NOMO-1 treated with DMSO at 0.1 percent for 48 hours (cell line): Measurements from ENCODE around the gene AP4S1.
"Not testable (repeated sequence)": the region's sequence is repeated elsewhere in the genome, so short reads cannot be mapped to it uniquely, and the experiment has no call there.

Source experiments
- DNase-seq: peaks from one replicate; lab custom pipeline; 2025; ENCODE audit not compliant: unreplicated experiment; lab: John Stamatoyannopoulos, UW

AP4S1 gene

DNA sequence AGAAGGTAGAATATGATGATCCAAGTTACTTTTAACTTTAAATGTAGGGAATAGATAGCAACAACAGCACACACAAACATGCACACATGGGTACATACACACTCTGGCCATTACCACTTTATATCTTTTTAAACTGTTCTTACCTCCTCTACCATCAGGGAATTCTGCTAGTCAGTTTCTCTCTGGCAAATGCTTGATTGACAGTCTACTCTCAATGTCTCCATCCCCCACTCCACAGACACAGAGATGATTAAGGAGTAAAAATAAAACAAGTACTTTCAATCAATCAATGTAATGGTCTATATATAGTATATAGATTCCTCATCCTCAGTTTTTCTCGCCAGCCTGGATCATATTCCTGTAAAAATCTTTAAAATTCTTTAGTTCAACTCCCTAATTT lies 16.9 kb downstream of the AP4S1 start:
- no peak for DNase-seq

GRCh38 chr14:31042893-31043292 lies 17.4 kb downstream of the AP4S1 start:
- not testable (repeated sequence) for DNase-seq

DNA sequence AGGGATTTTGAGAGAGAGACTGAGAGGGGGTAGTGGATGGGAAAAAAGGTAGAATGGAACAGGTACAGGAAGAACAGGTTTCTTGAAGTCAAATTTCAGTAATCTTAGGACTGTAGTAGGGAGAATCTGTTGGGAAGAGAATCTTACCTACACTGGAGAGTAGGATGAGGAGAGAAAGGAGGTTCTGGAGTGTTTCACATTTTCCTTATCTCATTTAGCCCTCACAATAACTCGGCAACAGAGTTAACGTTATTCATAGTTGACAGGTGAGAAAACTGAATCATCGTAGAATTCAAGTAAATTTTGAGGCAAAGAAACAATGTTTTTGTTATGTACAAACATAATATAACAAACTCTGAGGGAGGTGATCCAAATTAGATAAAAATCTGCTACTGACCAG lies 17.9 kb downstream of the AP4S1 start:
- no peak for DNase-seq

DNA sequence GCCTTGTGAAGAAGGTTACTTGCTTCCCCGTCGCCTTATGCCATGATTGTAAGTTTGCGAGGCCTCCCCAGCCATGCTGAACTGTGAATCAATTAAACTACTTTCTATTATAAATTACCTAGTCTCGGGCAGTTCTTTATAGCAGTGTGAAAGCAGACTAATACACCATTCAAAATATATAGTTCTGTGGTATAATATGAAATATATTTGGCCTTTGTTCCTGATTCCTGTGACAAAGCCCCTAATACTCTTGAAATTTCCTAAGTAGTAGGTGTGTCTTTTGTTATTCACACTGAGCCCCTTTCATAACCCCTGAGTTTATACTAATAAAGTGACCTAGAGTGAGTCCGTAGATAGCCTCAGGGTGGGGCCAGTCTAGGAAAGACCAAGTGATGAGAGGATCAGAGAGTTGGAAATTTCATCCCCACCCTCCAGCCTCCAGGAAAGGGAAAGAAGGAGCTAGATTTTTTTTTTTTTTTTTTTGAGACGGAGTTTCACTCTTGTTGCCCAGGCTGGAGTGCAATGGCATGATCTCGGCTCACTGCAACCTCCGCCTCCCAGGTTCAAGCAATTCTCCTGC lies 20.1 kb downstream of the AP4S1 start:
- DNase-seq: no peak

DNA sequence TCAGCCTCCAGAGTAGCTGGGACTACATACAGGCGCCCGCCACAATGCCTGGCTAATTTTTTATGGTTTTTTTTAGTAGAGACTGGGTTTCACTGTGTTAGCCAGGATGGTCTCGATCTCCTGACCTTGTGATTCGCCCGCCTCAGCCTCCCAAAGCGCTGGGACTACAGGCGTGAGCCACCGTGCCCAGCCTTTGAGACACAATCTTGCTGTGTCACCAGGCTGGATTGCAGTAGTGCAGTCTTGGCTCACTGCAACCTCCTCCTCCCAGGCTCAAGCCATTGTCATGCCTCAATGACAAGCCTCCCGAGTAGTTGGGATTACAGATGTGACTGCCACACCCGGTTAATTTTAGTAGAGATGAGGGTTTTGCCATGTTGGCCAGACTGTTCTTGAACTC lies 22.1 kb downstream of the AP4S1 start:
- no peak for DNase-seq

GRCh38 chr14:31051023-31051422 lies 25.6 kb downstream of the AP4S1 start:
- DNase-seq: no peak

DNA sequence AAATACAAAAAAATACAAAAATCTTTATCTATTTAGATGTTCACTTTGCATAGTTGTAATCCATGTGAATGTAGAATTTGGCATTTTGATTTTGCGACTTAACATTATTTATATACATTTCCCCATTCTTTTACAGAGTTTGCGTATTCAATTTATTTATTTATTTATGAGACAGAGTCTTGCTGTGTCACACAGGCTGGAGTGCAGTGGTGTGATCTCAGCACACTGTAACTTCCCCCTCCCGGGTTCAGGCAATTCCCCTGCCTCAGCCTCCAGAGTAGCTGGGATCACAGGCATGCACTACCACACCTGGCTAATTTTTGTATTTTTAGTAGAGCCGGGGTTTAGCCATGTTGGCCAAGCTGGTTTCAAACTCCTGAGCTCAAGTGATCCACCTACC lies 26.1 kb downstream of the AP4S1 start:
- DNase-seq: no peak

DNA sequence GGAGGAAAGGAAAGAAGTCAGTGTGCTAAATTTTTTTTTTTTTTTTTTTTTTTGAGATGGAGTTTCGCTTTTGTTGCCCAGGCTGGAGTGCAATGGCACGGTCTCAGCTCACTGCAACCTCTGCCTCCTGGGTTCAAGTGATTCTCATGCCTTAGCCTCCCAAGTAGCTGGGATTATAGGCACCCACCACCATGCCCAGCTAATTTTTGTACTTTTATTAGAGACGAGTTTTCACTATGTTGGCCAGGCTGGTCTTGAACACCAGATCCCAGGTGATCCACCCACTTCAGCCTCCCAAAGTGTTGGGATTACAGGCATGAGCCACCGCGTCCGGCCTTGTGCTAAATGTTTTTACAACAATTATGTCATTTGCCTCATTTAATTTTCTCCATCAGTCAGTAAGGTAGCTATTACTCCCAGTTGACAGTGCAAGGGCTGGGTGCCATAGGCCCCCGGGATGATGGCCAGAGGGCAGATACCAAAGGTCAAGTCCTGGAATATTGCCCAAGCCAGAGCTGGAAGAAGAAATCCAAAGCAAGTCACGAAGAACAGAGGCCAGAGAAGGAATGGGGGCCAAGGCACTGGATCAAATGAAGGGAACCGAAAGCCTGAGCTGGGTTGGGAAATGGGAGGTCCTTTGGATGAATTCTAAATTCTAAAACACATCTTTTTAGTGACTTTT lies 27.6 kb downstream of the AP4S1 start:
- DNase-seq: not testable (repeated sequence)

DNA sequence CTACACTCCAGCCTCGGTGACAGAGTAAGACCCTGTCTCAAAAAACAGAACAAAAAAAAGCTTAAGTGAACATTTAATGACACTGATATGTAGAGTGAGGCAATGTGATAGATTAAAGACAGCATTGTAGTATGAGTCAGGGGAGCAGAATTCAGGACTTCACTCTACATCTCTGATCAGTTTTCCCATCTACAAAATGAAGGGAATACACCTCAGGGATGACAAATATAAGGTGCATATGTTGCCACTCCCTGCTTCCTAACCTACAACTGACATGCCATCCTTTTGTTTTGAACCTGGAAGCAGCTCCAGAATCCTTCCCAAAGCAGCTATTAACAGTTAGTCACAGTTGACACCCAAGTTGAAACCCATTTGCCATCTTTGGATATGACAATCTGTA lies 31.6 kb downstream of the AP4S1 start:
- DNase-seq: no peak

- DNase-seq: no peak
These were observed 32.4 kb downstream of the AP4S1 start for GRCh38 chr14:31057701-31058364.

DNA sequence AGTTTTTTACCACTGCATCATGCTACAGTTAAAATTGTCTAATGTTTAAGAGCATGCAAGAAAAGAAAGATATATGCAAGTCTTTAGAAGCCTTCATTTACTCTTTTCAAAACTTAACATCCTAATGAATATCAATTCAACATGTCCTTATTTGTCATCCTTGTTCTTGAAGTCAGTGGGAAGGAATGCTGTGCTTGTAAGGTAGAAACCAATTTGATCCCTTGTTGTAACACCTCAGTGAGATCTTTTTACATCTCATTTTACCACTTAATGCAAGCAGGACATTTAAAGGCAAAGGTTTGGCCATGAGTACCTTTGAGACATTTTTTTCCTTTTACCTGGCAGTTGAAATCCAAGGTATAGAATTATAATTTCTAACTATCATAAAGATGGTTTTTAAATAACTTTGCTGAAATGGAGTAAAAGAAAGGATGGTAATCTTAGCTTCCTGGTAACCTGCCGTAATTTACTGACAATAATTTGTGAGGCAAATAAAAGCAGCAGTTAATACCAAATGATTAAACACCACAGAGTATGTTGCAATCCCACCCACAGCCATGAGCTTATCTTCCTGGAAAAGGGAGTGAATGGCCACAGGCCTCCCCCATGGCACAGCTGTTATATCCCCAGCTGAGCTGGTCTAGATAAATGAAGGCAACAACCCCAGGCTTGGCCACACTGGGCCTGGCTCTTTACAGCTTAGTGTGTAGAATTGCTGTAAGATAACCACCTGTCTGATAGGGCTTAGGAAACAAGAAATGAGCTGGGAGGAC lies 33.9 kb downstream of the AP4S1 start:
- peak; percentile 22 for DNase-seq

DNA sequence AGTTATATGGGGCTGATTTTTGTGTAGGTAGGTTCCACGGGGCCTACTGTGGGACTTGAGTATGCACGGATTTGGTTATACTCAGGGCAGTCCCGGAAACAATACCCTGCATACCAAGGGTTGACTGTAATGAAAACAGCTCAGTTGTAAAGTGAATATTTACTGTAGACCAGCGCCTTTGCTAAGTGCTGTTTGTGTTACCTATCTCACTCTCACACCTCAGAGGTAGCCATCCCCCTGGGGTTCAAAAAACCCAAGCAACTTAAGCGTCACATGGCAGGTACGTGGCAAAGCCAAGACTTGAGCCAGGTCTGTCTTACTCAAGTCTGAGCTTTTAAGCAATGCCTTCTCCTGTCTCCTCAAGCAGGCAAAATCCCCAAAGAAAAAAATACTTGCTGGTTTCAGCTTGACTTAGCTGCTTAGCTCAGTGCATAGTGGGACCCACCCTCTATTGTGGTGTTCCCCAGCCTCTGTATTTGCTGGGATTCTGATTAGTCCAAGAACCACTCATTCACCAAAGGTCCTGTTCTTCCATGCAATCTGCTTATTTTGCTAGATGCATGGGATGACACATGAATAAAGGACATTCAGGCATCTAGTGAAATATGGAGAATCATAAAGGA lies 34.9 kb downstream of the AP4S1 start:
- no peak for DNase-seq

GRCh38 chr14:31062908-31063307 lies 37.5 kb downstream of the AP4S1 start:
- DNase-seq: not testable (repeated sequence)

DNA sequence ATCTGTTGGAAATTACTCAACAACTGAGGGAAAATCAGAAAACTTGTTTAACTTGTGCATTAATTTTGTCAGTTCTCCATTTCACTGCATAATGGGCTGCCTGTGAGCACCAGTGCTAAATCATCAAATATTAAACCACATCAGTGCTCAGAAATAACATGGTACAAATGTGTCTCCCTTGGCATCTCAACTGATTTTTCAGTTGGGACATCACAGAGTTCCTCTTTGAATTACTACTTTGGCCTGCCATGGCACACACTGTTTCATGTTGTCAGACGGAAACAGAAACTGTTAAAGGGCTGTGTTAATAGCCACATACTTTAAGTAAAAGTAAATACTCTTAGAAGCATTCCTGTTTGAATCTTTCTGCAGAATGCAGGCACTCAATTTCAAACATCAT lies 42.8 kb downstream of the AP4S1 start:
- DNase-seq: peak; percentile 88

DNA sequence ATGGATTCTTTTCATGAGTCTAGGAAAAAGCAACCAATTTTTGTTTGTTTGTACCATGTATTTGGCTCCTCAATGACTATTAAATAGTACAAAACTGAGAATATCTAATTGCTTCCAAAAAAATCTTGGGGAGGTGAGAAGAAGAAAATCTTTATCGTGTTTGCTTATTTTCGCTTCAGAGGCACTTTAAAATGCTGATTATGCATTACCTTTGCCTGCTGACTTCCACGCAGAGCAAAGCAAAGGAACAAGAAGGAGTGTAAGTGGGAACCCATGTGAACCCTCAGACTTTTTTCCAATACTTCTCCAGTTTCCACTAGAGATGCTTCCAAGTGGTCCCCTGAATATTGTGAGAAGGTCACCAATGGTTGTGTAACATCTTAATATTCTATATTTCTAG lies 43.9 kb downstream of the AP4S1 start:
- no peak for DNase-seq

DNA sequence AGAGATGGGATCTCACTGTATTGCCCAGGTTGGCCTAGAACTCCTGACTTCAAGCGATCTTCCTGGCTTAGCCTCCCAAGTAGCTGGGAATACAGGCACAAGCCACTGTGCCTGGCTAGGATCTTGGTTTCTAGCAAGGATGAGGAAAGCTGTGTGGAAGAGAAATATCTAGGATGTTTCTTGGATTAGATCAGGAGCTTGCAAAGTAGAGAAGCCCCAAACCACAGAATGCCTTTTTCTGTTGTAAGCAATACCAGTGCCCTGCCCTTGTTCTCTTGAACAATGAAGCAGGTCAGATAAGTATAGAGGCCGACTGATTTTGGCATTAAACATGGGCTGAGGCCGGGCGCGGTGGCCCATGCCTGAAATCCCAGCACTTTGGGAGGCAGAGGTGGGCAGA lies 45.0 kb downstream of the AP4S1 start:
- no peak for DNase-seq

GRCh38 chr14:31071151-31071550 lies 45.7 kb downstream of the AP4S1 start:
- DNase-seq: no peak

DNA sequence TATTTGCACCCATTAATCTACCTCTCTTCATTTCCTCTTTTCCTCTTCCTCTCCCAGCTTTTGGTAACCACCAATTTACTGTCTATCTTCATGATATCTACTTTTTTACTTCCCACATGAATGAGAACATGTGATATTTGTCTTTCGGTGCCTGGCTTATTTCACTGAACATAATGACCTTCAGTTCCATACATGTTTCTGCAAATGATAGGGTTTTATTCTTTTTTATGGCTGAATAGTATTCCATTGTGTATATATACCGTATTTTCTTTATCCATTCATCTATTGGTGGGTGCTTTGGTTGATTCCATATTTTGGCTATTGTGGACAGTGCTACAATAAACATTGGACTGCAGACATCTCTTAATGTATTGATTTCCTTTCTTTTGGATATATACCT lies 49.7 kb downstream of the AP4S1 start:
- no peak for DNase-seq

DNA sequence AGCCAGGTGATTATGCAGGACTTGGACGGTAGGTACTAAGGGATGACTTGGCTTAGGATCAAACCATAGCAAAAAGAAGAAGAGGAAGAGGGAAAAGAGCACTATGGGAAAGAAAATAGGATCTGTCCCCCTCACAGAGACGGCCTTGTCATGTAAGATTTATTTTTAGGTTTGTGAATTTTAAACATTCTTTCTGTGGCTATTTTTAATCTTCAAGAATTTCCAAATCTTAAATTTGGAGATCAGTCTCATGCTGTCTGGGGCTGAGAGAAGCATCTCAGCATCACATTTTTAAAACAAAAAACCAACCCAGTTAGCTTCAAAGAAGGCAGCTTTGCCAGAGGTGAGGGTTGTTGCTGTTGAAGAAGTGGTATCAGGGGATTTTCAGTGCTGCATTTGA lies 53.3 kb downstream of the AP4S1 start:
- DNase-seq: no peak

DNA sequence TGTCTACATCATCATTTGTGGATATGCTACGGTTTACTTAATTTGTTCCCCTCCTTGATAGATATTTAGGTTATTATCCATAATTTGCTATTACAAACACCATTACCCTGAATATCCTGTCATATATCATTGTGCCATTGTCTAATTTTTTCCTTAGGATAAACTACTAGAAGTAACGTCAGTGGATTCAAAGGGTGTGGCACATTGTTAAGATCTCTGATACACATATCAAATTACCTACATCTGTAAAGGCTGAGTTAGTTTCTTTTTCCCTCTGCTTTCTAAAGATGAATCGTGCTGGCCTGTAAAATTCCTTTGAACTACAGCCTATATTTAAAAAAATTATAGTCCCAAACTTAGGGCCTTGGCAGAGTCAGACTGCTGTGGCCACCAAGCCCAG lies 54.6 kb downstream of the AP4S1 start:
- DNase-seq: no peak

GRCh38 chr14:31080484-31080883 lies 55.0 kb downstream of the AP4S1 start:
- DNase-seq: no peak
